GM21515 (cell line): ENCODE measurements around the gene BCL2A1.
"Not testable (repeated sequence)": the region's sequence is repeated elsewhere in the genome, so short reads cannot be mapped to it uniquely, and the experiment has no call there.

ENCODE experiments used
- ATAC-seq: cut with Tn5 transposase; IDR thresholded peaks from one replicate; pipeline ENCODE4 v1.9.1; 2021; ENCODE audit not compliant: unreplicated experiment

Gene BCL2A1

DNA sequence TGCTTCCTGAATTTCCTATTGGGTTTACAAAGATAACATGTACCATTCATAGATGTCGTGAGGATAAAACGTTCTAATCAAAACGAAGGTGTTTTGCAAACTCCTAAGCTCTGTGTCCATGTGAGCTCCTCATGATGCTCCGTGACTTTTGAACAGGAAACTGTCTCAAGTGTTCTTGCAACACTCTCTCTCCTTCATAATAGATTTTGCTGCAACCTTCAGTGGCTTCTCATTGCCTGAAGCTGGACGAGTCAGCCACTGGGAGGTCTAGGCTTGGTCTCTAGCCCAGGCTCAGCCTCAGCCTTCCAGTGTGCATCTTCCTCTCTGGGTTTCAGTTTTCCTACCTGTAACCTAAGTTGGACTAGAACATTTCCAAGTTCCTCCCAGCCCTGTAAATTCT is 18.7 kb upstream of the BCL2A1 start:
- no peak for ATAC-seq

DNA sequence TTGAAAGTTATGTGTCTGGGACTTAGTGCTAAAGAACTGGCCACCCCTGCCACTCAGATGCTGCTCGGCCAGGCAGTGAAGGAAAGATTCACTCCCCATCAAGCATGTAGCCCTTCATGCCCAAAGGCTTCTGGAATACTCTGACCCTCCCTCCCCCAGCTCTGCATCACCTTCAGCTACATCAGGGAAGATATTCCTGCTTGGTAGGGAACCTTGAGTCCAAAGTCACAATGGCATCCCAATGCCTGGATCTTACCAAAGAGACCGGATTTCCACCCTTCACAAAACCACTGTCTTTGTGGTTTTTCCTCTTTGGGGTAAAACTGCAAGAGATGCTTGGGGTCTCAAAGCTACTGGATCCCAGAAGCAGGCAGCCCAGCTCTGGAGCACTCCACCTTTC is 18.2 kb upstream of the BCL2A1 start:
- no peak for ATAC-seq

DNA sequence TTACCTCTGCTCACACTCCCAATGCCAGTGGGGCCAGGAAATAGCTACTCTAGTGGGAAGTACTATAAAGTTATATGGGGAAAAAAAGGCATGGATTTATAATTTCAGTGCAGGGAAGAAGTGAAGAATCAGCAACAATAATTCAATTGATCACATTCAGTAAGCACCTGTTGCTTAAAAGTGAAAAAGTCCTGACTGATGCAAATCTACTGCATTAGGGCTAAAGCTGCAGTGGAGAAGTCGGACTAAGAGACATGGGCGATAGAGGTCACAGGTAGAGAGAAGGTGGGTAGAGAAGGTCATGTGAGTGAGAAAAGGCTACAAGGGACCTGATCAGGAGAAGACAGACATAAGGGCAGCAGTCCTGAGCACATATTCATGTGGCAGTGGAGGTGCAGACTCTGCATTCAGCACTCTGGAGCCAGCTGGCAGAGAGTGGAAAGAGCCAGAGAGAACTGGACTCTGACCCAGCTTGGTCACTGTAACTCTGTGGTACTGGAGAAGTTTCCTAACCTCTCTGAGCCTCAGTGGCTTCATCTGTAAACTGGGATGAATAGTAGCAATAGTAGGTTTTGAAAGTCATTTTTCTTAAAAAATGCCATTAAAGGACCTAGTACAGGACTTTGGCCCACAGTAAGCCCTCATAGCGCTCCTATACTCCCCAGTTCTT is 17.6 kb upstream of the BCL2A1 start:
- no peak for ATAC-seq

DNA sequence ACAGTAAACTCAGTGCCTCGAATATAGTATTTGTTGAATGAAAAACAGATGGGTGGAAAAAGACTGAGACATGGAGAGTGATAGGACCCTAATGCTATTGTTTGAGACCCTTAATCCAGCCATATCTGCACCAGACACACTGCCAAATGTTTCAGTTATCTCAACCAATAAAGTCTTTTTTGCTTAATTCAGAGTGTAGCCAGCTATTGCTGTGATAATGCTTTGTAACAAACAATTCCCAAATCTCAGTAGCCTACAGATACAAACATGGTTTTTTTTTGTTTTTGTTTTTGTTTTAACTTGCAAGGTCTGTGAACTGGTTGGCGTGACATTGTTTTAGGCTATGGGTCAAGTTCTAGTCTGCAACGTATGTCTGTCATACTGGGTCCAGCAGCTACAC is 17.0 kb upstream of the BCL2A1 start:
- no peak for ATAC-seq

DNA sequence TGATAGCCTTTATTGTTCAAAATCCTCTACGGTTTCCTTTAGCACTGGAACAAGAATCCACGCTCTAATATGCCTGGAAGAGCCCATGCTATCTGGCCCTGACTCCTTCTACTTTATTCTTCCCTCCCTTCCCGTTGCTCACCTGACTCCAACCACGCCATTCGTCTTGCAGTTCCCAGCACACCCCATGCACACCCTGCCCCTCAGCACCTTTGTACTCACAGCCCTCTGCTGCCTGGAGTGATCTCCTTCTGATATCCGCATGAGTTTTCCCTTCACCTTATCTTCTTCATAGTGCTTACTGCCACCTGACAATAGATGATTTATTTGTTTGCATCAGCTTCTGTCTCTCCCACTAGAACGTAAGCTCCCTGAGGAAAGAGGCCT is 16.6 kb upstream of the BCL2A1 start:
- no peak for ATAC-seq

DNA sequence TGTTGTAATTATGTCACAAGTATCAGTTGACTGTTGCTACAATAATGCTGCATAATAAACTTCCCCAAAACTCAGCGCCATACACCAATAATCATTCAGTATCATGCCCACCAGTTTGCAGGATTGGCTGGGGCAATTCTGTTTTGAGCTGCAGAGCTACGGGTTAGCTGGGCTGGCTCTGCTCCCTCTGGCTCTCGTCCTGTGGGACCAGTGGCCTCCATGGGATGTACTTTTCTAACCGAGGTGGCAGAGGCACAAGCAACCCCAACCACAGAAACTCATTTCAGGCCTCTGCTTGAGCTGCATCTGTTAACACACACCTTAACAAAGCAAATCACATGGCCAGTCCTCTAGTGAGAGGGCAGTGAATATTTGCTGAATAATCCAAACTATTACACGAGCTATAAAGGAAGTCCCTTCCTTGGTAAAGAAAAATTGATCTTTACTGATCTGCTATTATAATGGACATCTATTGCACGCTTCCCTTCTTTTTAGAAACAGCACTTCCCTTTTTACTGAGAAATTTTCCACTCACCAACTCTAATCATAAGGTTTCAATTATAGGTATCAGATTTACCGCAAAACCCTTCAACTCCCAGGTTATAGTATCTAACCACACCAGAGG is 10.9 kb upstream of the BCL2A1 start:
- ATAC-seq, result no peak

DNA sequence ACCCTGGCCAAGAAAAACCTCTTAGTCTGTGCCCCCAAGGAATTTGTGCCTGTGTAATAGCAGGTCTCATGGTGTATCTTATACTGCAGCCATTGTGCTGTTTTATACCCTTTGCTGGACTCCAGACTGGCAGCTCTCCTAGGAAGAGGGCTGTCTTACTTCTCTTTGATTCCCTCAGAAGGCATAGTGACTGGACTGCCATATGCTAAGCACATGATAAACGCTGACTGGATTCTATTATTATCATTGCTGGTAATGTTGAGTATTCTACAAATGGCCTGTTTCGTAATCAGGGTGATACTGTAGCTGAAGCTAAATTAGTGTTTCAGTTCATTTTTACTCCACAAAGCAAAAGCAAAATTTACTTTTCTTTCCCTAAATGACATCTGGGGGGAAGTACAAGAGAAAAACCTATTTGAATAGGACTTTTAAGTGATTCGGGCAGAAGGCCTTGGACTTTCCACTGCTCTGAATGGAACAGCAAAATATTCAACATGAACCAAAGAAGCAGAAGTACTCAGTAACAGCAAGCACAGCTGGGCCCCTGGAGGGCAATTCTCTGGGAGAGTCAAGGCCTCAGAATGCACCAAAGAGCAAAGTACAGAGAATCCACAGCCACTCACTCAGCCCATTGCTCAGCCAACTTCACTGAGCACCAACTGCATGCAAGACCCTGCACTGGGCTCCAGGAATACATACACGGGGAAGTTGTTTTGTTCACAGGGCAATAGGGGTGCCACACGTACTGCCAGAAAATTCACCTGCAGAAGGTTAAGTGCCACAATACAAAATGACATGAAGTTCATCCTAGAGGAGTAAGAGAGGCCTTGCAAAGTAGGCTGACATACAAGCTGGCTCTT is 7.9 kb upstream of the BCL2A1 start:
- ATAC-seq, result peak; percentile 63

DNA sequence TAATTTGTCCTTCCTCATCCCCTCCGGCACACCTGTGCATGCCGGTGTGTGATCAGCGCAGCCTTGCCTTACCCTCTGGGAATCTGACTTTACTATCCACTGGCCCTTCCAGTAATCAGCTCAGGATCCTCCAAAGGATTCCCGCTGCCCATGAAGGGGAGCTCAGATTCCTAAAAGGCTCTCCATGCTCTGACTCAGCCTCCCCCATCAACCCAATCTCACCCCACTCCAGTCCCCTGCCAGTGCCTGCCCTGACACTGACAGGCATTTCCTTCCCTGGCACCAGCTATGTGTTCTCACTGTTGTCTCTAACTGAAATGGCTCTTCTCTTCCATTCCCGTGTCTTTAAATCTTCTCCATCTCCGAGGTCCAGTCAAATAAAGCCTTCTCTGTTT is 7.3 kb upstream of the BCL2A1 start:
- ATAC-seq, result no peak

DNA sequence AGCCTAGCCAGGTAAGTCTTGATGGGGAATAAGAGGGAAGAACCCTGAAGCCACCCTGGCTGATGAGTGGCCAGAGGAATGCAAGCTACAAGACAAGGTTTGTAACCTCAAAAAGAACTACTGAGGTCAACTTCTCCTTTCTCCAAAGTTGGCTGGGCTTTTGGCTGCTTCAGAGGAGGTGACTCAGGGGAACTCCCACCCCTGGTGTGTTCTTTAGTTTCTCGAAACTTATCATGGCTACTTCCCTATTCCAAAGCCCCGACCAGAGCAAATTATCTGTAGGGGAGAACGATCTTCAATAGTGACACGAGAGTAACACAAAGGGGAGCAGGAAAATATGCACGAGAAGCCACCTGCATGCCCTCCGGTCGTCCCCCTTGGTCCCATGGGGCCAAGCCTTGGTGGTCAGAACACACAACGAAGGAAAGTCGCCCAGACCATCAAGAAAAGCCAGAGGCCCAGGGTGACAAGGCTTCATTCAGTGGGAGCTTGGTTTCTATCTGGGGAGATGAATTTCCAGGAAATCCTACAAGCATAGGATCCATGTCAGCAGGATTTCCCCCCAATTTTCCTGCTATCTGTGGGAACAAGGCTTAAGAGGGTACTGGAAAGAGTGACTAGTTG is 6.5 kb upstream of the BCL2A1 start:
- peak; percentile 36 for ATAC-seq

DNA sequence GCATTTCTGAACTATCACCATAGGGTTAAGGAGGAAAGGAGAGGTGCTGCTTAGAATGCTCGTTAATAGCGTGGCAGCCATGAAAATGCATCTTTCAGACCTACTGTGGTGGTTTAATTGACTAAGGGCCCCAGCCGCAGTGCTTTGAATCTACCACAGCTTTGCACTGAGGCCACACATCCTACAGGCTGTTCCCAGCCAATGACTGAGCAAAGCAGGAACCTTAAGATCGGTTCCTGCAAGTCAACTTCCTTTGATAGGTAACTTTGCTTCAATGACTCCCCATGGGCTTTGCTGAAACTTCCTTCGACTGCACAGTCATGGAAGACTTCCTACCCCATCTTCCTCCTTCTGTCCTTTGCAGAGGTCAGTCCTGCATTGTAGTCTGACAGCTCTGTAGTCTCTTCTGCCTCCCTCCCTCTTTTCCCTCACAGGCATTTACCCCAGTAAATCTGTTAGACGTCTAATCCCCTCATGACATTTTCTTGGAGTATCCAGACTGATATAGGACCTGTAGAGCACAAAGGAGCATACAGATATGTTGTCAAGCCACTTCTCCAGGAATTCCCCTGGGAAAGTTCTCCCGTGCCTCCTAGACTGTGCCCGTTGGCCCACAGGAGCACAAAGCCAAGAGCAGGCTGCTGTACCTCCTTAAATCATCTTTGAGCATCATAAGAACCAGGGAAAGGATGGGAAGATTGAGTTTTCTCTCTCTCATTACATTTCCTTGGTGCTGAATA is 2.6 kb upstream of the BCL2A1 start:
- ATAC-seq, result no peak

DNA sequence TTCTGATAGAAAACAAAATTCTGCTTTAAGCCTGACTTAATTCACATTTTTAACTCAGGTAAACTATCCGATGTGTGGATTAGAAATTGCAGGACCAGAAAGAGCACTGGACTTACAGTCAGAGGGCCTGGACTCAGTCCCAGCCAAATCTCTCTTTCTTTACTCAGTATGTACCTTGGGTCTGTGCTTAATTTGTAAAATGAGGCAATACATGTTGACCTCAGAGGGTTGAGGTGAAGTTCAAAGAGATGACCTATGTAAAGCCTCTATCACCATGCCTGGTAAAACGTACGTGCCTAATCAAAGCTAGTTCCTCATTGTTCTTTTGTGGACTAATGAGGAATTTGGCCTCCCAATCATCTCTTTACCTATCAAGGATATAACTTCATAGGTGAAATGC is 1.9 kb upstream of the BCL2A1 start:
- ATAC-seq, result no peak

DNA sequence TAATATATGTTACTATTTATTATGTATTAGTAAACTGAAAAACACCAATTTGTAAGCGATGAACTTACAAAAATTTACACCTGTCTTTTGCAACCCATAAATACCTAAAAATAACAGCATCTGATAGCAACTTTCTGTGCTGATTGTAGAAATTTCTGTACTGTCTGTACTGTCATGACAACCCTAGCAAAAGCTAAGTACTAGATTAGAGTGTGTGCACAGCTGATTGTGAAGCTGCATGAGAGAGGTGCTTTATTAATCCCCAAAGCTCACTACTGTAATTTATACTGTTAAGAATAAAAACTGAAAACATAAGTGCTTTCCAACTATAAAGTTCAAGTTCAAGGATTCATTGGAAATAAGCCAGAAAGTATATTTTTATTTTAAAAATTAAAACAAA is 815 bp downstream of the BCL2A1 start:
- ATAC-seq, result no peak

DNA sequence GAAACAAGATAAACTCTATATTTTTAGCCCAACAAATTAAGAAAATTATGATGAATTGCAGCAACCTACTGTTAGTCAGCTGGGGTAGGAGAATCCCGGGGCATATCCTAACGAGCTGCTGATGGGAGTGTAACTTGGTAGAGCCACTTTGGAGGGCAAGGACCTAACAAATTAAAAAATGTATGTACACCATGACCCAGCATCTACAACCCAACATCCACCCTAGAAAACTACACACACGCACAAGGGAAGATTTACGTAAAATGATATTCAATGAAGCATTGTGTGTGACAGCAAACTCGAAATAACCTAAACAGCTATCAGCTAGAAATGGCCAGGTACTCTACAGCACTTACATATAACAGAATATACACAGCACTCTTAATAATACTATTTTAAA is 1.9 kb downstream of the BCL2A1 start:
- ATAC-seq, result no peak

DNA sequence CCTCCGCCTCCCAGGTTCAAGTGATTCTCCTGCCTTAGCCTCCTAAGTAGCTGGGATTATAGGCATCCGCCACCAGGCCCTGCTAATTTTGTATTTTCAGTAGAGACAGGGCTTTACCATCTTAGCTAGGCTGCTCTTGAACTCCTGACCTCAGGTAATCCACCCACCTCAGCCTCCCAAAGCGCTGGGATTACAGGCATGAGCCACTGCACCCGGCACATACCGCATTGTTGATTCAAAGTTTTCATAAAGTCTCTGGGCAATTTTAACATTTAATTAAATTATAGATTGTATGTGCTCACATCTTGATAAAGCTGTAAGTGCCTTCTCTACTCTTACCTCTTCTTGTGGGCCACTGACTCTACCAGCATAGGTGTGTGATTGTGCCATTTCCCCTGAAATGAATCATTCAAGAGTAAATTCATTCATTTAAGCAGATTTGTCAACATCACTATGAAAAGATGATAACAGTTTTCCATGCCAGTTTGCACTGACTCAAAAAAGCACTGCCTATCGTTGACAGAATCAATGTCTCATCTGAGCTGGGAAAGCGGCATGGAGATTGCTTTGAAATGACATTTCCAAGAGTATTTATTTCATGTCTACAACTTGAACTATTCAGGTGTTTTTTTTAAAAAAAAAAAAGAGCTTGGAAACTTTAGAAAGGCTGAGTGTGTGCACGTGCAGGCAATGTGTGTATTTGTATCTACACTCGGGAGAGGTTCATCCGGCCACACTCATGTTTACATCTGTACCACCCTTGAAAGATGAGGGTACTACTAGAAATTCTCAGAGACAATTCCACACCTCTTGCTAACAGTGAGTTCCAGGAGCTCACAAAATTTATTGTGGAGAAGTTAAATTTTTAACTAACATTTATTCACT is 3.5 kb downstream of the BCL2A1 start:
- no peak for ATAC-seq

DNA sequence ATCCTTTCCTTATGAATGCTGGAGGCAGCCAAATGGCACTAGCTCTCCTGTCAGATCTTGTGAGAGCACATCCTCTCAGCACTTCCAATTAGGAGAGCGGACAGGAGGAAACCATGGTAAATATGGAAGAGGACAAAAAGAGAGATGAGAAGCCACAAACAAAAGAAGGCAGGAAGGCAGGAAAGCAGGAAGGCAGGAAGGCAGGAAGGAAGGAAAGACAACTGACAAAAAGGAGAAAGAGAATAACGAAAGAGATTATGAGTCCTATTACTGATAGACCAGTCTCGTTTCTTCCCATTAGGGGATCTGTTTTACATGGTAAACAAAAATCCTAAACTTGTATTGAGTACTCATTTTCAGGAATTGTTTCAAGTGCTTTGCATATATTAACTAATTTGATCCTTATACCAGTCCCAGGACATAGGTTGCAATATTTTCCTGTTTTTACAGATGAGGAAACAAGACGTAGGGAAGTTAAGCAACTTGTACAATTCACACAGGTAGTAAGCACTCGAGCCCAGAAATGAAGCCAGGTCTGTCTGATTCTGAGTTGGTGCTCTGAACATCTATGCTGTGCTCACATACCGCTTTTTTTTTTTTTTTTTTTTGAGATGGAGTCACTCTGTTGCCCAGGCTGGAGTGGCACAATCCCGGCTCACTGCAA is 4.2 kb downstream of the BCL2A1 start:
- no peak for ATAC-seq

DNA sequence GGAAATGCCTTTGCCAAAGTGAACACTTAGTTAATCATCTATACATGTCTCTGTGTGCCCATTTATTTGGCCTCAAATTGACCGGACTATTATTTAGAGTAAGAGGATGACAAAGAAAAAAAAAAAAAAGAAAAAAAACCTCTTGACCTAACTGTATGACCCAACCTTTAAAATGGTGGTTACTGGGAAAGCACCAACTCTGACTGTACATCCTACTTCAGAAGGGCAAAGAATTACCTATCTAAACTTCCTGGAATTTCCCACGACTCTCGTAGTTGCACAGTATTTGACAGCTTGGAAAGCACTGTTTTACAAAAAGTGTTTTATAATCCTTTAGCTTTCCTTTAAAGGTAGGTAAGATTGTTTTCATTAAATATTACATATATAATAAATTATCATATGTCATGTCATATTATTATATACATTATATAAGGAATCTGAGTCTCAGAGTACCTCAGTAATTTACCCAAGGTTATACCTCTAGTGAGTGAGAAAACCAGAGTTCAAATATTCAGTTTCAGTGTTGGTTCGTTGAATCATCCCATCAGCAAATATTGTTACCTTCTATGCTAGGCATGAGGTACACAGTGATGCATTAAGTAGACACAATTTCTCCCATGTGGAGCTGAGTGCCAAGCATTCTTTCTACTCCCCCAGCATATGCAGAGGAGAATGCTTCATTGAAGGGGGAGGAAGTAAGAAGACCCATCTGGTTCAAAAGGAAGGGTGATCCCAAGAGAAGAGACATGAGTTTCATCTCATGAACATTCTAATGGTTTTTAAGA is 5.0 kb downstream of the BCL2A1 start:
- ATAC-seq, result no peak

DNA sequence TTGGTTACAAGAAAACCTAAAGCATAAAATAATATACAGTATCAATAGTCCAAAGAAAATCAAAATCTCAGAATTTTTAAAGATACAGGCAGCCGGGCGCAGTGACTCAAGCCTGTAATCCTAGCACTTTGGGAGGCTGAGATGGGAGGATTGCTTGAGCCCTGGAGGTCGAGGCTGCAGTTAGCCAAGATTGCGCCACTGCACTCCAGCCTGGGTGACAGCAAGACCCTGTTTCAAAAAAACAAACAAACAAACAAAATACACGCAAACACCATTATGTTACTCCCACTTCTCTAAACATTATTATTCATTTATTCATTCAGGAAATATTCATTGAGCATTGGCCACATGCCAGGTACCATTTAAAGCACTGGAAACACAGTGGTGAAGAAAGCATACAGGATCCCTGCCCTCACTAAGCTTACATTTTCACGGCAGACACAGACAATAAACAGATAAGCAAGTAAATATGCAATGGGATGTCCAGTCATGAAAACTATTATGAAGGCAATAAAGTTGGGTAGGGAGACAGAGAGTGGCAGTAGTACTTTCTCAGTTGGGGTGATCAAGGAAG is 6.7 kb downstream of the BCL2A1 start:
- ATAC-seq, result no peak

DNA sequence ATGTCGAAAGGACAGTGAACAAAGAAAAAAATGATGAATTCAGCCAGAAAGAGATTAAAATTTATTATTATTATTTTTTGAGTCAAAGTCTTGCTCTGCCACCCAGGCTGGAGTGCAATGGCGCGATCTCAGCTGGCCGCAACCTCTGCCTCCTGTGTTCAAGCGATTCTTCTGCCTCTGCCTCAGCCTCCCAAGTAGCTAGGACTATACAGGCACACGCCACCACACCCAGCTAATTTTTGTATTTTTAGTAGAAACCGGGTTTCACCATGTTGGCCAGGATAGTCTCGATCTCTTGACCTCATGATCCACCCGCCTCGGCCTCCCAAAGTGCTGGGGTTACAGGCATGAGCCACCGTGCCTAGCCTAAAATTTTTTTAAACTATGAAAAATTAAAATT is 8.1 kb downstream of the BCL2A1 start:
- not testable (repeated sequence) for ATAC-seq
